ENCODE measurements around the gene SERTAD3. TPM values are rescaled to one million over a fixed set of nuclear protein-coding genes. Genes with fewer than 3 reads are reported as not detected.

The SERTAD3 gene
- total RNA-seq, result 16.2 and 20.1 TPM in 2 replicates

GRCh38 chr19:40444000-40444824, at the start of gene SERTAD3:
SERTAD3 (minus strand) TSS chr19:40444335; CDS start chr19:40442080, 2,255 bp downstream.

GRCh38 chr19:40466985-40467734, 23.0 kb upstream of the SERTAD3 start, which contains the start of gene SPTBN4:
SPTBN4 (plus strand) TSS chr19:40467001; CDS start chr19:40472622, 5,621 bp downstream.

GRCh38 chr19:40465557-40466218, 21.6 kb upstream of the SERTAD3 start, which contains the start of gene BLVRB:
BLVRB (minus strand) TSS chr19:40465745; CDS start chr19:40465688, 57 bp downstream.

GRCh38 chr19:40425450-40426287, 18.5 kb downstream of the SERTAD3 start, which contains the start of gene SERTAD1:
SERTAD1 (minus strand) TSS chr19:40425992; CDS start chr19:40423546, 2,446 bp downstream.

GRCh38 chr19:40413291-40413845, 30.8 kb downstream of the SERTAD3 start, which contains the start of gene PRX:
PRX (minus strand) TSS chr19:40413378; CDS start chr19:40407932, 5,446 bp downstream.

Small RNA genes within 50 kb of the gene (small RNA-seq; reads per million reads assigned to genes)
- gene RF00017, result not detected

Other genes starting within 250 kb of the SERTAD3 start
- not detected in 2 replicates for gene TTC9B, start 226.0 kb downstream of the SERTAD3 start, total RNA-seq
- 0.20 TPM in 1 of 2 replicates, not detected in the other for gene CCNP, start 217.6 kb downstream of the SERTAD3 start, total RNA-seq
- 116 and 143 TPM in 2 replicates for gene AKT2, start 159.0 kb downstream of the SERTAD3 start, total RNA-seq
- 4.8 and 8.6 TPM in 2 replicates for gene C19orf47, start 95.9 kb downstream of the SERTAD3 start, total RNA-seq
- 105 and 167 TPM in 2 replicates for gene PLD3, start 95.6 kb downstream of the SERTAD3 start, total RNA-seq
- under 0.01 and 0.20 TPM in 2 replicates for gene HIPK4, start 54.2 kb downstream of the SERTAD3 start, total RNA-seq
- gene PRX, start 31.0 kb downstream of the SERTAD3 start, total RNA-seq, result 0.98 and 1.5 TPM in 2 replicates
- 13.3 and 14.0 TPM in 2 replicates for gene SERTAD1, start 18.3 kb downstream of the SERTAD3 start, total RNA-seq
- gene BLVRB, start 21.4 kb upstream of the SERTAD3 start, total RNA-seq, result 52.8 and 101 TPM in 2 replicates
- 0.37 and 0.39 TPM in 2 replicates for gene SPTBN4, start 22.7 kb upstream of the SERTAD3 start, total RNA-seq
- gene SHKBP1, start 132.5 kb upstream of the SERTAD3 start, total RNA-seq, result 15.1 and 23.1 TPM in 2 replicates
- gene LTBP4, start 157.0 kb upstream of the SERTAD3 start, total RNA-seq, result 20.7 and 36.0 TPM in 2 replicates
- 30.7 and 45.9 TPM in 2 replicates for gene NUMBL, start 246.3 kb upstream of the SERTAD3 start, total RNA-seq

All from subcutaneous preadipocyte (primary cell).